Measurements from ENCODE around the gene TEKTIP1. TPM values are rescaled to one million over a fixed set of nuclear protein-coding genes. Genes with fewer than 3 reads are reported as not detected.

Gene TEKTIP1
- polyA plus RNA-seq, 1 donor, result 3.2 TPM

- WGBS (ENCODE audit: insufficient coverage, low lambda C conversion rate), result no CpG with 5 or more reads among the region's 12 CpGs
- Histone ChIP-seq H3K27ac (ENCODE audit: low read length) (no peak overlapping the region), H3K4me1 (ENCODE audit: control insufficient read depth, insufficient read depth, low read length) (no peaks in the 10 kb centered on the region), H3K9me3 (ENCODE audit: control insufficient read depth, low read depth, low read length) (peaks cover 2% of the 10 kb centered on the region), H3K27me3 (ENCODE audit: control insufficient read depth, insufficient read depth, low read length) (no peaks in the 10 kb centered on the region), H3K36me3 (ENCODE audit: control insufficient read depth, insufficient read depth, low read length) (peaks cover 67% of the 10 kb centered on the region), H3K4me3 (ENCODE audit: low read length) (no peak overlapping the region)
- no peak for DNase-seq
Measured at GRCh38 chr19:3533563-3534216, 5.3 kb upstream of the TEKTIP1 start.

- WGBS (ENCODE audit: insufficient coverage, low lambda C conversion rate), result no CpG with 5 or more reads among the region's 38 CpGs
- no peak overlapping the region for H3K27ac ChIP-seq (ENCODE audit: low read length)
- H3K4me3 ChIP-seq (ENCODE audit: low read length), result no peak overlapping the region
- H3K9me3 ChIP-seq (ENCODE audit: control insufficient read depth, low read depth, low read length), result peaks cover 5% of the 10 kb centered on the region
- H3K4me1 ChIP-seq (ENCODE audit: control insufficient read depth, insufficient read depth, low read length), result no peaks in the 10 kb centered on the region
- DNase-seq, result no peak
- H3K36me3 ChIP-seq (ENCODE audit: control insufficient read depth, insufficient read depth, low read length), result peaks cover 71% of the 10 kb centered on the region
- H3K27me3 ChIP-seq (ENCODE audit: control insufficient read depth, insufficient read depth, low read length), result no peaks in the 10 kb centered on the region
Measured at GRCh38 chr19:3534375-3535234, 4.4 kb upstream of the TEKTIP1 start.

GRCh38 chr19:3535235-3535535, 3.8 kb upstream of the TEKTIP1 start:
- Histone ChIP-seq H3K4me3 (ENCODE audit: low read length) (no peak overlapping the region), H3K36me3 (ENCODE audit: control insufficient read depth, insufficient read depth, low read length) (peaks cover 74% of the 10 kb centered on the region), H3K27me3 (ENCODE audit: control insufficient read depth, insufficient read depth, low read length) (no peaks in the 10 kb centered on the region), H3K27ac (ENCODE audit: low read length) (no peak overlapping the region), H3K9me3 (ENCODE audit: control insufficient read depth, low read depth, low read length) (peaks cover 7% of the 10 kb centered on the region), H3K4me1 (ENCODE audit: control insufficient read depth, insufficient read depth, low read length) (no peaks in the 10 kb centered on the region)
- no CpG with 5 or more reads among the region's 9 CpGs for WGBS (ENCODE audit: insufficient coverage, low lambda C conversion rate)
- no peak for DNase-seq

GRCh38 chr19:3535563-3535965, 3.4 kb upstream of the TEKTIP1 start:
- Histone ChIP-seq H3K9me3 (ENCODE audit: control insufficient read depth, low read depth, low read length) (peaks cover 7% of the 10 kb centered on the region), H3K4me3 (ENCODE audit: low read length) (no peak overlapping the region), H3K4me1 (ENCODE audit: control insufficient read depth, insufficient read depth, low read length) (no peaks in the 10 kb centered on the region), H3K27me3 (ENCODE audit: control insufficient read depth, insufficient read depth, low read length) (no peaks in the 10 kb centered on the region), H3K36me3 (ENCODE audit: control insufficient read depth, insufficient read depth, low read length) (peaks cover 72% of the 10 kb centered on the region), H3K27ac (ENCODE audit: low read length) (no peak overlapping the region)
- no CpG with 5 or more reads among the region's 14 CpGs for WGBS (ENCODE audit: insufficient coverage, low lambda C conversion rate)
- no peak for DNase-seq

- peaks cover 68% of the 10 kb centered on the region for H3K36me3 ChIP-seq (ENCODE audit: control insufficient read depth, insufficient read depth, low read length)
- no peak overlapping the region for H3K27ac ChIP-seq (ENCODE audit: low read length)
- DNase-seq, result no peak
- H3K9me3 ChIP-seq (ENCODE audit: control insufficient read depth, low read depth, low read length), result peaks cover 7% of the 10 kb centered on the region
- H3K4me3 ChIP-seq (ENCODE audit: low read length), result no peak overlapping the region
- H3K4me1 ChIP-seq (ENCODE audit: control insufficient read depth, insufficient read depth, low read length), result no peaks in the 10 kb centered on the region
- no peaks in the 10 kb centered on the region for H3K27me3 ChIP-seq (ENCODE audit: control insufficient read depth, insufficient read depth, low read length)
- WGBS (ENCODE audit: insufficient coverage, low lambda C conversion rate), result no CpG with 5 or more reads among the region's 10 CpGs
Measured at GRCh38 chr19:3535981-3536380, 3.0 kb upstream of the TEKTIP1 start.

- Histone ChIP-seq H3K27me3 (ENCODE audit: control insufficient read depth, insufficient read depth, low read length) (no peaks in the 10 kb centered on the region), H3K36me3 (ENCODE audit: control insufficient read depth, insufficient read depth, low read length) (peaks cover 62% of the 10 kb centered on the region), H3K4me1 (ENCODE audit: control insufficient read depth, insufficient read depth, low read length) (no peaks in the 10 kb centered on the region), H3K27ac (ENCODE audit: low read length) (no peak overlapping the region), H3K9me3 (ENCODE audit: control insufficient read depth, low read depth, low read length) (peaks cover 7% of the 10 kb centered on the region), H3K4me3 (ENCODE audit: low read length) (no peak overlapping the region)
- no CpG with 5 or more reads among the region's 27 CpGs for WGBS (ENCODE audit: insufficient coverage, low lambda C conversion rate)
- no peak for DNase-seq
Measured at GRCh38 chr19:3536429-3537100, 2.4 kb upstream of the TEKTIP1 start.

- no peaks in the 10 kb centered on the region for H3K4me1 ChIP-seq (ENCODE audit: control insufficient read depth, insufficient read depth, low read length)
- no CpG with 5 or more reads among the region's 13 CpGs for WGBS (ENCODE audit: insufficient coverage, low lambda C conversion rate)
- H3K36me3 ChIP-seq (ENCODE audit: control insufficient read depth, insufficient read depth, low read length), result peaks cover 57% of the 10 kb centered on the region
- no peak overlapping the region for H3K4me3 ChIP-seq (ENCODE audit: low read length)
- H3K27ac ChIP-seq (ENCODE audit: low read length), result no peak overlapping the region
- H3K27me3 ChIP-seq (ENCODE audit: control insufficient read depth, insufficient read depth, low read length), result no peaks in the 10 kb centered on the region
- DNase-seq, result no peak
- H3K9me3 ChIP-seq (ENCODE audit: control insufficient read depth, low read depth, low read length), result peaks cover 7% of the 10 kb centered on the region
Measured at GRCh38 chr19:3537101-3537437, 1.9 kb upstream of the TEKTIP1 start.

GRCh38 chr19:3537438-3538240, 1.3 kb upstream of the TEKTIP1 start:
- H3K27ac ChIP-seq (ENCODE audit: low read length), result no peak overlapping the region
- no peaks in the 10 kb centered on the region for H3K27me3 ChIP-seq (ENCODE audit: control insufficient read depth, insufficient read depth, low read length)
- peaks cover 53% of the 10 kb centered on the region for H3K36me3 ChIP-seq (ENCODE audit: control insufficient read depth, insufficient read depth, low read length)
- H3K9me3 ChIP-seq (ENCODE audit: control insufficient read depth, low read depth, low read length), result peaks cover 7% of the 10 kb centered on the region
- DNase-seq, result no peak
- WGBS (ENCODE audit: insufficient coverage, low lambda C conversion rate), result no CpG with 5 or more reads among the region's 22 CpGs
- H3K4me3 ChIP-seq (ENCODE audit: low read length), result no peak overlapping the region
- H3K4me1 ChIP-seq (ENCODE audit: control insufficient read depth, insufficient read depth, low read length), result no peaks in the 10 kb centered on the region

- Histone ChIP-seq H3K4me1 (ENCODE audit: control insufficient read depth, insufficient read depth, low read length) (no peaks in the 10 kb centered on the region), H3K27ac (ENCODE audit: low read length) (no peak overlapping the region), H3K27me3 (ENCODE audit: control insufficient read depth, insufficient read depth, low read length) (no peaks in the 10 kb centered on the region), H3K9me3 (ENCODE audit: control insufficient read depth, low read depth, low read length) (peaks cover 5% of the 10 kb centered on the region), H3K36me3 (ENCODE audit: control insufficient read depth, insufficient read depth, low read length) (peaks cover 46% of the 10 kb centered on the region), H3K4me3 (ENCODE audit: low read length) (no peak overlapping the region)
- WGBS (ENCODE audit: insufficient coverage, low lambda C conversion rate), result no CpG with 5 or more reads among the region's 25 CpGs
- DNase-seq, result no peak
Measured at GRCh38 chr19:3538258-3538929, 580 bp upstream of the TEKTIP1 start.

GRCh38 chr19:3539756-3540118, 763 bp downstream of the TEKTIP1 start:
- DNase-seq, result no peak
- no CpG with 5 or more reads among the region's 1 CpG for WGBS (ENCODE audit: insufficient coverage, low lambda C conversion rate)
- no peak overlapping the region for H3K4me3 ChIP-seq (ENCODE audit: low read length)

More at GRCh38 chr19:3539756-3540118, 763 bp downstream of the TEKTIP1 start:
- Histone ChIP-seq H3K36me3 (ENCODE audit: control insufficient read depth, insufficient read depth, low read length) (peaks cover 38% of the 10 kb centered on the region), H3K27me3 (ENCODE audit: control insufficient read depth, insufficient read depth, low read length) (no peaks in the 10 kb centered on the region), H3K9me3 (ENCODE audit: control insufficient read depth, low read depth, low read length) (peaks cover 5% of the 10 kb centered on the region), H3K4me1 (ENCODE audit: control insufficient read depth, insufficient read depth, low read length) (no peaks in the 10 kb centered on the region), H3K27ac (ENCODE audit: low read length) (no peak overlapping the region)
